LNCaP clone FGC (cell line): ENCODE data around the gene ZNF317.
A peak's percentile ranks its signal among the peaks of the same experiment; 100 is the strongest.

Source experiments
- DNase-seq: peaks from one replicate; pipeline ENCODE4 v3.0.0-alpha.2; 2011; ENCODE audit warnings: low read depth
- H3K4me3 ChIP-seq: 2 replicates; pipeline ENCODE4 v1.5.1; 2011; ENCODE audit warnings: mild to moderate bottlenecking, low read depth, low read length, control low read depth
- CTCF ChIP-seq: IDR thresholded peaks from 2 replicates; pipeline ENCODE4 v1.5.1; 2012; ENCODE audit warnings: mild to moderate bottlenecking; ENCODE audit not compliant: control insufficient read depth, insufficient read depth; ENCODE audit errors: extremely low read depth

Gene ZNF317

GRCh38 chr19:9130965-9131364 lies 9.2 kb upstream of the ZNF317 start:
- DNase-seq: no peak
- H3K4me3 ChIP-seq: no peak overlapping the region
- TF ChIP-seq CTCF: no peak

GRCh38 chr19:9132422-9132821 lies 7.8 kb upstream of the ZNF317 start:
- H3K4me3 ChIP-seq: no peak overlapping the region
- no peak for TF ChIP-seq CTCF
- no peak for DNase-seq

- DNase-seq: no peak
- TF ChIP-seq CTCF: no peak
- H3K4me3 ChIP-seq: peak overlapping the region; percentile 88
Observed at GRCh38 chr19:9139609-9140158, 513 bp upstream of the ZNF317 start.

GRCh38 chr19:9144920-9145319 lies 4.7 kb downstream of the ZNF317 start:
- DNase-seq: no peak
- TF ChIP-seq CTCF: no peak
- H3K4me3 ChIP-seq: no peak overlapping the region

- no peak overlapping the region for H3K4me3 ChIP-seq
- no peak for TF ChIP-seq CTCF
Observed at GRCh38 chr19:9146882-9147281, 6.7 kb downstream of the ZNF317 start.

GRCh38 chr19:9148697-9149096 lies 8.5 kb downstream of the ZNF317 start:
- TF ChIP-seq CTCF: no peak
- no peak for DNase-seq

More at GRCh38 chr19:9146882-9147281, 6.7 kb downstream of the ZNF317 start:
- DNase-seq: no peak

GRCh38 chr19:9149997-9150396 lies 9.8 kb downstream of the ZNF317 start:
- H3K4me3 ChIP-seq: no peak overlapping the region
- no peak for DNase-seq
- TF ChIP-seq CTCF: no peak

More at GRCh38 chr19:9148697-9149096, 8.5 kb downstream of the ZNF317 start:
- H3K4me3 ChIP-seq: no peak overlapping the region
